ENCODE results near the gene ANKZF1. TPM values are rescaled to one million over a fixed set of nuclear protein-coding genes. Genes with fewer than 3 reads are reported as not detected.

ANKZF1 gene
- total and polyA plus RNA-seq, 2 of the 8 experiments (the other 6 are each of a cell fraction or from before 2014, with no cell fraction given), result 32.5 to 50.1 TPM

- no peak for FAIRE-seq
- no peak overlapping the region for H2AFZ ChIP-seq (ENCODE audit: low read length)
- POLR2A ChIA-PET (ENCODE audit: partially characterized antibody), result interaction anchor here (0.8 to 1.0 kb wide), 2 partner anchors 12 to 17 kb away, joined by 3 read pairs; no protein-coding TSS in a partner anchor
- TF ChIP-seq GTF2F1 (IDR thresholded peaks at IDR 0.05; ENCODE audit: borderline replicate concordance, low read depth, low read length), result no peak
- no peak for TF ChIP-seq TAF7 (optimal IDR thresholded peaks at IDR 0.05; ENCODE audit: borderline replicate concordance, low read depth, low read length)
- TF ChIP-seq SP1 (IDR thresholded peaks at IDR 0.05; ENCODE audit: low read depth, low read length), result no peak
- no peak for TF ChIP-seq CEBPB (IDR thresholded peaks at IDR 0.05; ENCODE audit: low read depth, low read length)
- no peak for TF ChIP-seq CTBP2 (IDR thresholded peaks at IDR 0.05; ENCODE audit: borderline replicate concordance, insufficient read depth, insufficient read length, low read length)
- no peak for TF ChIP-seq BCL11A (IDR thresholded peaks at IDR 0.05; ENCODE audit: low read depth in 2 of 2, low read length in 2 of 2)
- no peak for TF ChIP-seq EGR1 (IDR thresholded peaks at IDR 0.05; ENCODE audit: borderline replicate concordance, low read depth, low read length)
- TF ChIP-seq EP300 (IDR thresholded peaks at IDR 0.05; ENCODE audit: borderline replicate concordance in 1 of 2, low read depth in 2 of 2, low read length in 2 of 2), result no peak
- TF ChIP-seq CTCF (IDR thresholded peaks at IDR 0.05; ENCODE audit: control extremely low read depth in 1 of 3, insufficient read depth in 1 of 3, low read depth in 1 of 3, low read length in 3 of 3), result no peak
These were observed 39.9 kb downstream of the ANKZF1 start for GRCh38 chr2:219269362-219270054.

More at GRCh38 chr2:219269362-219270054, 39.9 kb downstream of the ANKZF1 start:
- DNase-seq (ENCODE audit: low read depth in 1 of 2, low spot score in 2 of 2), result no peak
- Histone ChIP-seq H3K36me3 (ENCODE audit: control insufficient read depth in 2 of 4, insufficient read depth in 4 of 4, low read length in 3 of 4) (no peaks in the 10 kb centered on the region), H3K56ac (replicated peaks; ENCODE audit: insufficient read length, low read depth, low read length) (no peak overlapping the region), H3K23ac (ENCODE audit: insufficient read length) (no peak overlapping the region), H3K4me3 (ENCODE audit: extremely low read depth in 1 of 4, insufficient read depth in 2 of 4, low read depth in 3 of 4, low read length in 4 of 4) (no peak overlapping the region; a peak in 1 of 8 replicates), H3K79me2 (ENCODE audit: control insufficient read depth in 1 of 2, insufficient read depth in 2 of 2, low read length in 2 of 2) (no peaks in the 10 kb centered on the region), H3K4ac (replicated peaks; ENCODE audit: insufficient read length, low read depth, low read length) (no peak overlapping the region), H2BK15ac (ENCODE audit: low read length) (no peak overlapping the region), H4K91ac (replicated peaks; ENCODE audit: insufficient read length, low read length) (no peak overlapping the region), H3K4me2 (ENCODE audit: insufficient read depth in 1 of 2, low read depth in 2 of 2, low read length in 2 of 2) (no peak overlapping the region), H2BK120ac (replicated peaks; ENCODE audit: low read depth, low read length) (no peak overlapping the region), H3K79me1 (ENCODE audit: low read depth, low read length) (no peaks in the 10 kb centered on the region), H2BK5ac (ENCODE audit: low read depth, low read length) (no peak overlapping the region), H2AK5ac (ENCODE audit: low read depth, low read length) (no peak overlapping the region; the same call in 1 of the 2 replicates), H4K5ac (ENCODE audit: insufficient read length, low read depth, low read length) (no peak overlapping the region), H3K23me2 (ENCODE audit: low read depth, low read length) (no peaks in the 10 kb centered on the region), H3K14ac (ENCODE audit: insufficient read length) (no peak overlapping the region), H4K20me1 (replicated peaks in 1 of 2; ENCODE audit: control insufficient read depth in 1 of 2, insufficient read depth in 2 of 2, low read length in 2 of 2) (no peaks in the 10 kb centered on the region), H2BK20ac (ENCODE audit: low read length) (no peak overlapping the region), H3K18ac (ENCODE audit: extremely low read depth, low read length) (no peak overlapping the region), H3K9me3 (ENCODE audit: insufficient read depth in 2 of 2, low read depth in 1 of 2, low read length in 1 of 2) (no peaks in the 10 kb centered on the region), H4K8ac (ENCODE audit: extremely low read depth, insufficient read depth, low read length) (no peak overlapping the region), H3K9ac (replicated peaks in 1 of 4; ENCODE audit: extremely low read depth in 1 of 4, low read depth in 3 of 4, low read length in 3 of 4) (no peak overlapping the region), H2BK12ac (ENCODE audit: low read depth, low read length) (no peak overlapping the region), H3K27me3 (replicated peaks in 1 of 4; ENCODE audit: control insufficient read depth in 3 of 4, extremely low read depth in 1 of 4, insufficient read depth in 3 of 4, low read length in 3 of 4) (peaks cover 0 to 3% (median 0%) of the 10 kb centered on the region in 4 experiments; a peak in 2 of 7 replicates), H3K4me1 (replicated peaks in 1 of 4; ENCODE audit: control insufficient read depth in 3 of 4, insufficient read depth in 4 of 4, low read length in 3 of 4) (peaks cover 0 to 3% (median 0%) of the 10 kb centered on the region in 4 experiments; a peak in 2 of 7 replicates), H3K27ac (ENCODE audit: low read depth, low read length) (no peak overlapping the region)
- WGBS, 2 experiments (ENCODE audit: extremely low coverage in 1 of 2, insufficient coverage in 1 of 2, insufficient read length in 1 of 2, insufficient replicate concordance in 2 of 2, low coverage in 1 of 2, low lambda C conversion rate in 2 of 2, missing lambda C conversion rate in 1 of 2), result 83% methylated on average over 8 of the region's 8 CpGs; no CpG with 5 or more reads in 1 of the 2 experiments
- CTCF ChIA-PET (ENCODE audit: partially characterized antibody), result interaction anchor here (0.9 to 4.9 kb wide), 7 partner anchors 8 to 242 kb away, joined by 3 to 25 read pairs (median 4); partner anchors contain the start of genes ANKZF1, ATG9A and DNAJB2
